Stomach smooth muscle (tissue), 2 donors: ENCODE measurements around the gene ZNF653.

Experiments
- H3K27ac ChIP-seq: one replicate; pipeline ENCODE4 v1.7.0; 2013; ENCODE audit warnings: mild to moderate bottlenecking, low read length, inconsistent platforms
- H3K27me3 ChIP-seq, 2 donors: one replicate each; pipeline ENCODE4 v1.7.0; 2013; ENCODE audit warnings: low read length in 2 of 2; ENCODE audit not compliant: insufficient read depth in 2 of 2, control insufficient read depth in 1 of 2
- H3K36me3 ChIP-seq, 2 donors: one replicate each; pipeline ENCODE4 v1.7.0; 2013; ENCODE audit warnings: low read length in 2 of 2; ENCODE audit not compliant: control insufficient read depth in 2 of 2, insufficient read depth in 2 of 2
- H3K4me1 ChIP-seq: one replicate; pipeline ENCODE4 v1.7.0; 2013; ENCODE audit warnings: low read length; ENCODE audit not compliant: control insufficient read depth, insufficient read depth
- H3K4me3 ChIP-seq, 2 donors: one replicate each; pipeline ENCODE4 v1.7.0; 2013; ENCODE audit warnings: low read length in 2 of 2
- H3K9ac ChIP-seq, 2 donors: one replicate each; pipeline ENCODE4 v1.7.0; 2013; ENCODE audit warnings: low read length in 2 of 2, mild to moderate bottlenecking in 1 of 2
- H3K9me3 ChIP-seq, 2 donors: one replicate each; pipeline ENCODE4 v1.7.0; 2013; ENCODE audit warnings: low read length in 2 of 2; ENCODE audit not compliant: control insufficient read depth in 2 of 2
- donor health status: healthy.
- donor health status: Pancreatic carcinoma.

ZNF653 gene

GRCh38 chr19:11540645-11541044 lies 35.0 kb upstream of the ZNF653 start:
- Histone ChIP-seq H3K36me3 (peaks cover 12 to 25% of the 10 kb centered on the region in 2 donors), H3K9ac (peak overlapping the region; percentile 98 to 100), H3K27ac (peak overlapping the region; percentile 100), H3K9me3 (no peaks in the 10 kb centered on the region), H3K4me1 (peaks cover 57% of the 10 kb centered on the region), H3K27me3 (no peaks in the 10 kb centered on the region), H3K4me3 (peak overlapping the region; percentile 95 to 96)

DNA sequence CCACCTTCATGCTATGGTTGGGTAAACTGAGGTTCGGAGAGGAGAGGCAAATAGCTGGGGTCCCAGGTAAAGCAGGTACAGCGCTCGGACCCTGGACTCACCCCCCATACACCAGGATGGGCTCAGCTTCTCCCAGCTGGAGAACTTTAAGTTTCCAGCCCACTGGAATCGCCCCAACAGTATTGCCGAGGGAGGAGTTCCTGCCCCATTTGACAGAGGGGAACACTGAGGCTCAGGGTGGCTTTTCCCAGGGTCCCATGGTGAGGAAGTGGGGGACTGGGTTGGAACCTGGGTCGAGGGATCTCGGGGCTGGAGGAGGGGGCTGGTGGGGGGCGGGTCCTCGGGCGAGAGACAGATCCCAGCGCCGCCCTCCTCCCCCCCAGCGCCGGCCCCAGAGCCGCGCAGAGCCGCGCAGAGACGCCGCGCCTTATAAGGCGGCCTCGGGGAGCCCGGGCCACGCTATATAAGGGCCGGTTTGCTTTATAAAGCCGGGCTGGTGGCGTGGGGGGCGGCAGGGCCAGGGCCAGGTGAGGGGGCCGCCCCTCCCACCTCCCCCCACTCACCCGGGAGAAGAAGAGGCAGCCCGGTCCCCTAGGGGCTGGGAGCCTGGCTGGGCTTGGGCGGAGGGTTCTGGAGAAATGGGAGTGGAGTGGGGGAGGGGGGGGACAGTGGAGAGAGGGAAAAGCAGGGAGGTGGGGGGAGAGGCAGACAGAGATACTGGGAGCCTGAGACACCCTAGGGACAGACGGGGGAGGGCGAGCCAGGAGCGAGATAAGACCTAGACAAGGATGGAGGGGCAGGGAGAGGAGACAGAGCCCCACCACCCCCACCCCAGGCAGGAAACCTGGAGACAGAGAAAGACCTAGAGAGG lies 34.1 kb upstream of the ZNF653 start:
- no peaks in the 10 kb centered on the region for H3K27me3 ChIP-seq
- peaks cover 58% of the 10 kb centered on the region for H3K4me1 ChIP-seq
- peak overlapping the region; percentile 100 for H3K9ac ChIP-seq
- peak overlapping the region; percentile 100 for H3K27ac ChIP-seq
- H3K36me3 ChIP-seq, result peaks cover 12 to 21% of the 10 kb centered on the region in 2 donors
- H3K9me3 ChIP-seq, result no peaks in the 10 kb centered on the region
- H3K4me3 ChIP-seq, result peak overlapping the region; percentile 95 to 96

DNA sequence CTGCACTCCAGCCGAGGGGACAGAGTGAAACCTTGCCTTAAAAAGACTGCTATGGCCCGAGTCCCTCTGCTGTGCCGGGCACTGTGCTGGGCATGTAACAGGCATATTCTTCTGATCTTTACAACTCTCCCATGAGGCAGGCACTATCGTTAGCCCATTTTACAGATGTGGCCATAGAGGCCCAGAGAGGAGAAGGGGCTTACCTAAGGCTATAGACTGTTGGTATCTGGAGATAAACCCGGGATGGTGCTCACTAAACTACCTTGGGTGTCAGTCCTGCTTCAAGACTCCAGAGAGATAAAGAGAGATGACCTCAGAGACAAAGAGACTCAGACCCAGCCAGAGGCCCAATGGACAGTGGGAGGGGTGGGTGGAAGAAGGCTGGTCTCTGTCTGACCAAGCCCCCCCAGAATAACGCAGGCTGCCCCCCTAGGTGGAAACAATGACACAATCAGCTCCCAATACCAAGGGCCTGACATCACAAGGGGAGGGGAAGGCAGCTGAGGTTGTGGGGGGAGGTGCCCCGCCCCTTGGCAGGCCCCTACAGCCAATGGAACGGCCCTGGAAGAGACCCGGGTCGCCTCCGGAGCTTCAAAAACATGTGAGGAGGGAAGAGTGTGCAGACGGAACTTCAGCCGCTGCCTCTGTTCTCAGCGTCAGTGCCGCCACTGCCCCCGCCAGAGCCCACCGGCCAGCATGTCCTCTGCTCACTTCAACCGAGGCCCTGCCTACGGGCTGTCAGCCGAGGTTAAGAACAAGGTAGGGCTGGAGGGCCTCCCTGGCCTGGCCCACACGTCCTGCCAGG lies 32.8 kb upstream of the ZNF653 start, which contains the start of gene CNN1:
Gene CNN1 (plus strand): TSS at position 620 of the 805 bp plus-strand sequence. CDS start 77 bp downstream, at position 697.
- Histone ChIP-seq H3K9ac (peak within 1 kb of the TSS; percentile 100), H3K4me3 (peak within 1 kb of the TSS; percentile 86 to 95), H3K36me3 (peaks cover 8 to 14% of the 10 kb centered on the region in 2 donors), H3K9me3 (no peaks in the 10 kb centered on the region), H3K27ac (peak within 1 kb of the TSS; percentile 100), H3K4me1 (peaks cover 54% of the 10 kb centered on the region), H3K27me3 (no peaks in the 10 kb centered on the region)

DNA sequence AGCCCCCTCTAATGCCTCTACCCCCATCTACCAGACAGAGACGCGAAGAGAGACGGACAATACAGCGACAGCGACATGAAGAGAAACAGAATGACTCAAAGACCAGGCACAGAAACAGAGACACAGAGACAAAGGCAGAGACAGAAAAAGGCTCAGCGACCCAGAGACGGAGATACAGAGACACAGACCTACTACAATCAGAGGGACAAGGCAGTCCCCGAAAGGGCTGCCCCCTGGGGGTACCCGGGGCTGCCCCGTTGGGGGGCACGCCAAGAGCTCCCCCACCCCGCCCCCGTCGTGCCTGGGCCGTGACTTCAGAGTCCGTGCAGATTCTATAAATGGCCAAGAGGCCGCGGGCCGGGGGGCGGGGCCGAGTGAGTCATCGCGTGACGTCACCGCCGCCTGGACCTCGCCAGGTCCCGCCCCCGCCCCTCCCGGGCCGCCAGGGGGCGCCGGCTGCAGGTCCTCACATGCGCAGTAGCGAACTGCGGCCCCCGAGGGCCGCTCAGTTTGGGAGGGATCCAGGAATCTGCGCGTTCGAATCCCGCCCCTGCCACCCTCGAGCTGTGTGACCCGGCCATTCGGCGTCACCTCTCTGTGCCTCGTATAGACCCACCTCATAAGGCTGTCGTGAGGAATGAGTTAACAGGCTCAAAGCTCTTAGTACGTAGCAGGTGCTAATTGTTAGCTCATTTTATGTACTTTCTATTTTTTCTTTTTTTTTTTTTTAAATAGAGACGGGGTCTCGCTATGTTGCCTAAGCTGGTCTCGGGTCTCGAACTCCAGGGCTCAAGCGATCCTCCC lies 30.4 kb upstream of the ZNF653 start:
- peak overlapping the region; percentile 90 to 92 for H3K9ac ChIP-seq
- no peaks in the 10 kb centered on the region for H3K27me3 ChIP-seq
- H3K4me1 ChIP-seq, result peaks cover 38% of the 10 kb centered on the region
- peaks cover under 1 to 6% of the 10 kb centered on the region in 2 donors for H3K36me3 ChIP-seq
- no peaks in the 10 kb centered on the region for H3K9me3 ChIP-seq
- H3K4me3 ChIP-seq, result peak overlapping the region; percentile 66 to 70
- H3K27ac ChIP-seq, result peak overlapping the region; percentile 100

DNA sequence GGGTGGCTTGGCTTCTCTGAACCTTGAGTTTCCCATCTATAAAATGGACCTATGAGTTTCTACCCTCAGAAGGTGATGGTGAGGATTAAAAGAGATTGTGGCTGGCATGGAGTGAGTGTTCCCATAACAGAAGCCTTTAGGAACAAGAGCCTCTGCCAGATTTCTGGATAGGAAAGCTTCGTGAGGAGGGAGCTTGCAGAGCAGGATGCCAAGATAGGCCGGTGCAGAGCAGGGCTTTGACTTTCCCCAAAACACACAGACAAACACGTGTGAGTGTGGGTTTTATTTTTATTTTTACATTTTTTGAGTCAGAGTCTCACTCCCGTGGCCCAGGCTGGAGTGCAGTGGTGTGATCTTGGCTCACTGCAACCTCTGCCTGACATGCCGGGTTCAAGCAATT lies 29.3 kb upstream of the ZNF653 start:
- Histone ChIP-seq H3K9me3 (no peaks in the 10 kb centered on the region), H3K9ac (peak overlapping the region; percentile 29 to 90), H3K4me1 (peaks cover 32% of the 10 kb centered on the region), H3K27me3 (no peaks in the 10 kb centered on the region), H3K36me3 (no peaks in the 10 kb centered on the region), H3K27ac (peak overlapping the region; percentile 100), H3K4me3 (peak overlapping the region in 1 of 2 donors; percentile 70)

DNA sequence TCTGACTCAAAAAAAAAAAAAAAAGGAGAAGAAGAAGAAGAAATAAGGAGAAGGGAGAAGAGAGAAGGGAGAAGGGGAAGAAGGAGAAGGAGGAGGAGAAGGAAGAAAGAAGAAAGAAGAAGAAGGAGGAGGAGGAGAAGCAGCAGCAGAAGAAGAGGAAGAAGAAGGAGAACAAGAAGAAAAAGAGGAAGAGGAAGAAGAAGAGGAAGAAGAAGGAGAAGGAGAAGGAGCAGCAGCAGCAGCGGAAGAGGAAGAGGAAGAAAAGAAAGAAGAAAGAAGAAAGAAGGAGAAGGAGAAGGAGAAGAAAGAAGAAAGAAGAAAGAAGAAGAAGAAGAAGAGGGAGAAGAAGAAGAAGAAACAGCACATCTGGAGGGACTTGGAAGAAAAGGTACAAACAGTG lies 28.9 kb upstream of the ZNF653 start:
- Histone ChIP-seq H3K27ac (peak overlapping the region; percentile 100), H3K9ac (peak overlapping the region; percentile 29 to 90), H3K27me3 (no peaks in the 10 kb centered on the region), H3K4me3 (no peak overlapping the region), H3K9me3 (no peaks in the 10 kb centered on the region), H3K4me1 (peaks cover 34% of the 10 kb centered on the region), H3K36me3 (no peaks in the 10 kb centered on the region)

GRCh38 chr19:11530432-11530831 lies 24.8 kb upstream of the ZNF653 start:
- H3K27me3 ChIP-seq, result no peaks in the 10 kb centered on the region
- no peak overlapping the region for H3K4me3 ChIP-seq
- peaks cover 23% of the 10 kb centered on the region for H3K4me1 ChIP-seq
- peak overlapping the region; percentile 87 for H3K27ac ChIP-seq
- no peaks in the 10 kb centered on the region for H3K9me3 ChIP-seq
- H3K9ac ChIP-seq, result no peak overlapping the region
- no peaks in the 10 kb centered on the region for H3K36me3 ChIP-seq

- H3K9ac ChIP-seq, result peak within 1 kb of the TSS; percentile 66 to 85
- H3K36me3 ChIP-seq, result peaks cover 0 to 2% of the 10 kb centered on the region in 2 donors
- no peaks in the 10 kb centered on the region for H3K27me3 ChIP-seq
- H3K9me3 ChIP-seq, result no peaks in the 10 kb centered on the region
- peak within 1 kb of the TSS; percentile 69 to 93 for H3K4me3 ChIP-seq
- H3K27ac ChIP-seq, result peak within 1 kb of the TSS; percentile 87
- peaks cover 16% of the 10 kb centered on the region for H3K4me1 ChIP-seq
These were observed 23.1 kb upstream of the ZNF653 start, which contains the start of gene ECSIT for GRCh38 chr19:11528551-11529341. Gene ECSIT, minus strand, starts transcription at chr19:11529134. Its CDS starts 9,964 bp downstream, at chr19:11519170.

DNA sequence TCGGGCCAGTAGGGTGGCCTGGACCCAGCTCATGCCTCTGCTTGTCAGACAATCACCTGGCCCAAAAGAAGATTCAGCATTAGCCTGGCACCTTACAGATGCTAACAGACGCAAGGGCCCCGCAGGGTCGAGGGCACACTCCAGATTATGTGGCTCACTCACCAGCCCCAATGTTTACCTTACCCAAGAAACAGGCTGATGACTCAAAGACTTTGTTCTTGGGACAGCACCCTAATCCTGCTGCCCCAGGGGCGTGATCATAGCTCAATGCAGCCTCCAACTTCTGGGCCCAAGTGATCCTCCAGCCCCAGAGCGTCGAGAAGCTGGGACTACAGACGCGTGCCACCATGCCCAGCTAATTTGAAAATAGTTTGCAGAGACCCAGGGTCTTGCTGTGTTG lies 13.5 kb upstream of the ZNF653 start:
- Histone ChIP-seq H3K4me1 (no peaks in the 10 kb centered on the region), H3K9me3 (no peaks in the 10 kb centered on the region), H3K9ac (no peak overlapping the region), H3K4me3 (no peak overlapping the region), H3K36me3 (peaks cover 4 to 17% of the 10 kb centered on the region in 2 donors), H3K27me3 (no peaks in the 10 kb centered on the region), H3K27ac (no peak overlapping the region)
